SHP77 (cell line): Measurements from ENCODE around the gene CAMTA1.

ENCODE experiments used
- DNase-seq, 2 experiments: peaks; one replicate each; lab custom pipeline; 2025; lab: John Stamatoyannopoulos, UW

The CAMTA1 gene

GRCh38 chr1:7256526-7256925 lies 471.3 kb downstream of the CAMTA1 start:
- no peak for DNase-seq

- no peak for DNase-seq
These were observed 472.0 kb downstream of the CAMTA1 start for GRCh38 chr1:7257225-7257624.

GRCh38 chr1:7258589-7259135 lies 473.4 kb downstream of the CAMTA1 start:
- no peak for DNase-seq

- DNase-seq, result no peak
These were observed 474.7 kb downstream of the CAMTA1 start for GRCh38 chr1:7259955-7260354.

- no peak for DNase-seq
These were observed 476.2 kb downstream of the CAMTA1 start for GRCh38 chr1:7261490-7261889.

- DNase-seq, result peak; percentile 96
These were observed 477.4 kb downstream of the CAMTA1 start for GRCh38 chr1:7262611-7263010.

GRCh38 chr1:7263021-7263960 lies 478.0 kb downstream of the CAMTA1 start:
- DNase-seq, result no peak

GRCh38 chr1:7264101-7264500 lies 478.8 kb downstream of the CAMTA1 start:
- no peak for DNase-seq

- peak; percentile 68 to 84 for DNase-seq
These were observed 480.6 kb downstream of the CAMTA1 start for GRCh38 chr1:7265771-7266371.

GRCh38 chr1:7266561-7266960 lies 481.3 kb downstream of the CAMTA1 start:
- DNase-seq, result no peak

GRCh38 chr1:7267493-7267892 lies 482.2 kb downstream of the CAMTA1 start:
- peak; percentile 40 to 58 for DNase-seq

- no peak for DNase-seq
These were observed 483.7 kb downstream of the CAMTA1 start for GRCh38 chr1:7268983-7269382.

GRCh38 chr1:7269525-7269924 lies 484.3 kb downstream of the CAMTA1 start:
- DNase-seq, result no peak

GRCh38 chr1:7274256-7274655 lies 489.0 kb downstream of the CAMTA1 start:
- DNase-seq, result no peak

GRCh38 chr1:7278045-7278444 lies 492.8 kb downstream of the CAMTA1 start:
- peak; percentile 90 to 94 for DNase-seq

- peak; percentile 63 to 70 for DNase-seq
These were observed 493.8 kb downstream of the CAMTA1 start for GRCh38 chr1:7278827-7279765.

GRCh38 chr1:7279769-7280168 lies 494.5 kb downstream of the CAMTA1 start:
- DNase-seq, result peak; percentile 37 to 66

GRCh38 chr1:7280347-7280960 lies 495.2 kb downstream of the CAMTA1 start:
- DNase-seq, result no peak

- DNase-seq, result no peak
These were observed 496.6 kb downstream of the CAMTA1 start for GRCh38 chr1:7281821-7282220.

GRCh38 chr1:7284839-7285435 lies 499.7 kb downstream of the CAMTA1 start:
- DNase-seq, result no peak

GRCh38 chr1:7285856-7286454 lies 500.7 kb downstream of the CAMTA1 start:
- DNase-seq, result no peak
